Panc1 (cell line): Measurements from ENCODE around the gene SNX4. TPM values are rescaled to one million over a fixed set of nuclear protein-coding genes. Genes with fewer than 3 reads are reported as not detected.

ENCODE experiments used
- ATAC-seq: fragments of 200-7000 bp; cut with Tn5 transposase; 2 replicates; pipeline ENCODE4 v1.9.1; 2020; ENCODE audit warnings: mild to moderate bottlenecking, moderate library complexity
- BruUV-seq: library from RNA; stranded (reverse); fragments of 400-500 nt; replicated peaks from 2 replicates; lab custom pipeline; 2021; lab: Mats Ljungman, UMichigan
- CTCF ChIA-PET: fragments of 300-600 bp; sonication (Branson Sonifier 250); formaldehyde crosslinking; loops from one replicate; lab custom pipeline; 2022; ENCODE audit warnings: antibody characterized with exemption; lab: Charles Lee
- POLR2A ChIA-PET: fragments of 300-600 bp; sonication (Branson Sonifier 250); formaldehyde crosslinking; loops from one replicate; lab custom pipeline; 2022; ENCODE audit warnings: antibody characterized with exemption; lab: Charles Lee
- DNase-seq: peaks from one replicate; pipeline ENCODE4 v3.0.0-alpha.2; 2010; ENCODE audit warnings: low read depth, low spot score
- H3K27ac ChIP-seq: 2 replicates; pipeline ENCODE4 v1.5.1; 2011; ENCODE audit warnings: mild to moderate bottlenecking, low read length, inconsistent platforms
- H3K27me3 ChIP-seq: fragments of 200-500 bp; sonication (Bioruptor generic); 2 replicates; pipeline ENCODE4 v1.6.0; 2014; ENCODE audit warnings: low read length, inconsistent platforms; ENCODE audit not compliant: control insufficient read depth, insufficient read depth
- H3K36me3 ChIP-seq: fragments of 200-500 bp; sonication (Bioruptor generic); 2 replicates; pipeline ENCODE4 v1.5.1; 2014; ENCODE audit warnings: inconsistent platforms, mild to moderate bottlenecking, low read length, moderate library complexity; ENCODE audit not compliant: control insufficient read depth, insufficient read depth
- H3K4me1 ChIP-seq: 2 replicates; pipeline ENCODE4 v1.5.1; 2011; ENCODE audit warnings: inconsistent platforms, mild to moderate bottlenecking, low read length, moderate library complexity; ENCODE audit not compliant: control insufficient read depth, insufficient read depth
- H3K4me3 ChIP-seq, 2 experiments: 2 replicates each; pipeline ENCODE4 v1.5.1; 2011 to 2012; ENCODE audit warnings: low read depth in 2 of 2, low read length in 2 of 2, mild to moderate bottlenecking in 2 of 2, inconsistent platforms in 1 of 2, moderate library complexity in 1 of 2
- H3K9me3 ChIP-seq: fragments of 200-500 bp; sonication (Bioruptor generic); 2 replicates; pipeline ENCODE4 v1.5.1; 2014; ENCODE audit warnings: low read depth, mild to moderate bottlenecking, inconsistent platforms, low read length, moderate library complexity; ENCODE audit not compliant: control insufficient read depth, insufficient read depth
- POLR2AphosphoS5 ChIP-seq: IDR thresholded peaks from 2 replicates; pipeline ENCODE4 v1.6.1; 2012; ENCODE audit warnings: mild to moderate bottlenecking, low read depth, low read length, moderate library complexity
- REST ChIP-seq, 2 experiments: IDR thresholded peaks; 2 replicates each; pipeline ENCODE4 v1.6.1; 2011 to 2012; ENCODE audit warnings: low read depth in 2 of 2, control low read depth in 1 of 2, low read length in 1 of 2, mild to moderate bottlenecking in 1 of 2, moderate library complexity in 1 of 2; ENCODE audit not compliant: insufficient read depth in 1 of 2
- SIN3A ChIP-seq: IDR thresholded peaks from 2 replicates; pipeline ENCODE4 v1.6.1; 2012; ENCODE audit warnings: low read depth, mild to moderate bottlenecking, low read length, moderate library complexity, borderline replicate concordance; ENCODE audit not compliant: insufficient read depth
- TCF7L2 ChIP-seq: IDR thresholded peaks from 2 replicates; pipeline ENCODE4 v1.6.1; 2011; ENCODE audit warnings: mild to moderate bottlenecking, low read depth, low read length, inconsistent platforms
- in situ Hi-C: cut with HindIII; loops from 2 replicates; pipeline ENCODE4 v1.10.0; 2016; ENCODE audit warnings: low sequenced_read_pairs, low pct_unique_long_range_greater_than_20kb
- intact Hi-C: fragments of 100-400 bp; cut with micrococcal nuclease; formaldehyde crosslinking; loops from one replicate; pipeline ENCODE4 v1.10.0; 2022; ENCODE audit not compliant: unreplicated experiment
- total RNA-seq: library from RNA; stranded (reverse); gene quantifications from one replicate; pipeline ENCODE4 v1.2.1, GENCODE V29; 2021; ENCODE audit not compliant: unreplicated experiment
- TF ChIP-seq, protein P1 (sequence below): fragments of 450-650 bp; IDR thresholded peaks from 2 replicates; pipeline ENCODE4 v1.5.1; 2017; ENCODE audit warnings: mild to moderate bottlenecking

SNX4 gene
- total RNA-seq, 1 experiment from 2014 or later, result 34.3 TPM

DNA sequence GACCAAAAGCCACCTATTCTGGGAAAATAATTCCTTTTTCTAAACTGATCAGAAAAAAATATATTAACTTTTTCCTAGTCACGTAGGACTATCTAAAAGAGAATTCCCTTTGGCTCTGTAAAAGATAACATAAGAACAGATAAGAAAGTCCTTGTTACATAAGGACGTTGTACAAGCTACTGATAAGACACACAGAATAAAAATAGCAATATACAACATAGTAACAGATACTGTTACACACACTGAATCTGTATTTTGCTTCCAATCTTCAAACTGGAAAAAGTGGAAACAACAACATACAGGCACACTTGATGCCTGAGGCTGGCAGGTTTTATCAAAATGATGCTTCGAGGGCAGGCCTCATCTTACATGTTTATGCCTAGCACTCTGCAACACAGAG is 59.8 kb downstream of the SNX4 start:
- TF ChIP-seq REST (IDR thresholded peaks at IDR 0.05; ENCODE audit: insufficient read depth in 1 of 2, low read depth in 2 of 2, low read length in 1 of 2), result no peak
- no peak for TF ChIP-seq POLR2AphosphoS5
- TF ChIP-seq SIN3A, result no peak
- TF ChIP-seq TCF7L2, result no peak
- TF ChIP-seq, protein P1, sequence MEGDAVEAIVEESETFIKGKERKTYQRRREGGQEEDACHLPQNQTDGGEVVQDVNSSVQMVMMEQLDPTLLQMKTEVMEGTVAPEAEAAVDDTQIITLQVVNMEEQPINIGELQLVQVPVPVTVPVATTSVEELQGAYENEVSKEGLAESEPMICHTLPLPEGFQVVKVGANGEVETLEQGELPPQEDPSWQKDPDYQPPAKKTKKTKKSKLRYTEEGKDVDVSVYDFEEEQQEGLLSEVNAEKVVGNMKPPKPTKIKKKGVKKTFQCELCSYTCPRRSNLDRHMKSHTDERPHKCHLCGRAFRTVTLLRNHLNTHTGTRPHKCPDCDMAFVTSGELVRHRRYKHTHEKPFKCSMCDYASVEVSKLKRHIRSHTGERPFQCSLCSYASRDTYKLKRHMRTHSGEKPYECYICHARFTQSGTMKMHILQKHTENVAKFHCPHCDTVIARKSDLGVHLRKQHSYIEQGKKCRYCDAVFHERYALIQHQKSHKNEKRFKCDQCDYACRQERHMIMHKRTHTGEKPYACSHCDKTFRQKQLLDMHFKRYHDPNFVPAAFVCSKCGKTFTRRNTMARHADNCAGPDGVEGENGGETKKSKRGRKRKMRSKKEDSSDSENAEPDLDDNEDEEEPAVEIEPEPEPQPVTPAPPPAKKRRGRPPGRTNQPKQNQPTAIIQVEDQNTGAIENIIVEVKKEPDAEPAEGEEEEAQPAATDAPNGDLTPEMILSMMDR, result no peak
- POLR2A ChIA-PET, result no interaction called here
- DNase-seq (no peak), ATAC-seq (no peak)
- Histone ChIP-seq H3K27me3 (no peaks in the 10 kb centered on the region), H3K4me1 (no peaks in the 10 kb centered on the region), H3K36me3 (peaks cover 6% of the 10 kb centered on the region), H3K27ac (no peak overlapping the region), H3K4me3 (no peak overlapping the region), H3K9me3 (no peaks in the 10 kb centered on the region)
- intact Hi-C loops, result loop anchor here (10.0 kb wide), 1 partner anchor 125 kb away; no protein-coding TSS in a partner anchor
- BruUV-seq, result no TSS peak
- in situ Hi-C loops, result no loop called here
- CTCF ChIA-PET, result no interaction called here

DNA sequence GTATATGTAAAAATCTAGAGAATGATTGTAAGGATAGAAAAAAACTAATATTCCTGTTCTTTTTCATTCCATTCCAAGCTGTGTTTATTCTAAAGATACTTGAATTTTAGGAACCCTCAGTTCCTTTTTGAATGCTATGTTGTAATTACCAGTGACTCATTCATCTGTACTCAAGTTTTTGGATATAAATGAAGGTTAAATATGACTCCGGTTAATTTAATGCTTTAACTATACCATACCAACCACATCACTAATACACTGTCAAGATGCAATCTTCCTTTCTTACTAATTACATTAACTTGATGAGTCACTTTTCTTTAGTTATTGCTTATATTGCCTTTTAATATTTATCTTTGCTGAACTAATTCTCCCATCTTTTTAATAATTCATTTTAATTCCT is 76.1 kb downstream of the SNX4 start:
- no peaks in the 10 kb centered on the region for H3K4me1 ChIP-seq
- intact Hi-C loops, result no loop called here
- BruUV-seq, result no TSS peak
- ATAC-seq, result no peak
- H3K27me3 ChIP-seq, result no peaks in the 10 kb centered on the region
- peaks cover 10% of the 10 kb centered on the region; the same call in 1 of the 2 replicates for H3K36me3 ChIP-seq
- POLR2A ChIA-PET, result interaction anchor here (0.6 kb wide), 1 partner anchor 21 kb away, joined by 4 read pairs; no protein-coding TSS in a partner anchor
- H3K4me3 ChIP-seq, result no peak overlapping the region
- in situ Hi-C loops, result no loop called here
- CTCF ChIA-PET, result no interaction called here
- H3K9me3 ChIP-seq, result no peaks in the 10 kb centered on the region
- no peak for DNase-seq
- TF ChIP-seq TCF7L2, result no peak
- no peak for TF ChIP-seq POLR2AphosphoS5
- TF ChIP-seq, protein P1, result no peak
- TF ChIP-seq REST (IDR thresholded peaks at IDR 0.05; ENCODE audit: insufficient read depth in 1 of 2, low read depth in 2 of 2, low read length in 1 of 2), result no peak
- TF ChIP-seq SIN3A, result no peak
- no peak overlapping the region for H3K27ac ChIP-seq
